Right ventricle myocardium inferior (tissue), 1 donor: ENCODE data around the gene SNAP47. TPM values are rescaled to one million over a fixed set of nuclear protein-coding genes. Genes with fewer than 3 reads are reported as not detected.

ENCODE experiments used
- ATAC-seq: fragments of 200-7000 bp; cut with Tn5 transposase; one replicate; pipeline ENCODE4 v1.9.1; 2020; ENCODE audit warnings: mild to moderate bottlenecking, moderate library complexity
- DNase-seq: peaks from one replicate; pipeline ENCODE4 v3.0.0; 2021; ENCODE audit errors: missing footprints
- intact Hi-C: fragments of 100-400 bp; cut with DNase I; formaldehyde crosslinking; loops from one replicate; pipeline ENCODE4 v1.11.0; 2022
- total RNA-seq: library from RNA; stranded (reverse); fragmentation: NEBNext Ultra II Directional; extraction: Animal tissue kit (Norgen Biotek cat#: 25700); gene quantifications from one replicate; pipeline ENCODE4 v1.2.1, GENCODE V29; 2021
- donor health status: DM: no; HTN: yes; CAD: no; lungs with severe emphysema.

SNAP47 gene
- total RNA-seq, 1 donor from 2014 or later, result 30.1 TPM

GRCh38 chr1:227762231-227762911 is 27.1 kb downstream of the SNAP47 start:
- DNase-seq (peak; percentile 92), ATAC-seq (peak; percentile 87)
- intact Hi-C loops, result loop anchor here (1.0 to 10.0 kb wide), 2 partner anchors 184 to 322 kb away; partner anchors contain the start of gene ARF1

GRCh38 chr1:227763246-227764018 is 28.2 kb downstream of the SNAP47 start:
- ATAC-seq (no peak), DNase-seq (no peak)
- intact Hi-C loops, result loop anchor here (10.0 kb wide), 1 partner anchor 321 kb away; the partner anchor contains the start of gene ARF1

- intact Hi-C loops, result loop anchor here (10.0 kb wide), 1 partner anchor 321 kb away; the partner anchor contains the start of gene ARF1
- DNase-seq (no peak), ATAC-seq (no peak)
These were observed 28.8 kb downstream of the SNAP47 start for GRCh38 chr1:227764019-227764391.

DNA sequence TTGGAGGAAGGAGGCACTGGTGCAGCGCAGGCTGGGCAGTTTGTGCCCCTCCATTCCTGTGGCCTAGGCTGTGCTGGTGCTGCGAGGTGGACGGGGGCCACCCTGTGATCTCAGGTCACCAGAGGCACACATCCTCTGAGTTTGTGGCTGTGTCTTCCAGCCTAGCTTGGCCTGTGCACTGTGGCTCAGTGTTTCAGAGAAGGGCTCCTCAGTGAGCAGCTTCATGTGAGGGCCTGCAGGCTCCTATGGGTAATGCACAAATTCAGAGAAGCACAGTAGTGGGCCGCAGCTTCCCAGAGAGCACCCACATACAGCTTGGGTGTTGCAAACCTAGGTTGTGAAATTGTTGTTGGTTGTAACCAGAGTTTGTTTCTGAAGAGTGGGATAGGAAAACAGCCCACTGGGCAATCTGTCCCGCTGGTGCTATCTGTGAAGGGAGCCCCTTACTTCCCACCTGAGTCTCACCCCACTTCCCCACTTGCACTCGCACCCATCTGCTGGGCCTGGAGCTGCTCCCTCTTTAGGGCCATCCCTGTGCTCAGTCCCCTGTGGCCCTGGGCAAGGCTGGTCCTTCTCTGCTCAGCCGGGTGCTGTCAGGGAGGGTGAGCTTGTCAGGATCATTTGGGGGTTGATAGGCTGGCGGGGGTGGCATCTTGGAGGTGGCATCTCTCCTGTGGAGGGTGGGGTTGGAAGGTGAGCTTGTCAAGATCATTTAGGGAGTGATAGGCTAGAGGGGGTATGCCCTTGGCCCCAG is 30.2 kb downstream of the SNAP47 start:
- no peak for ATAC-seq
- DNase-seq, result no peak
- intact Hi-C loops, result loop anchor here (10.0 kb wide), 1 partner anchor 319 kb away; the partner anchor contains the start of gene ARF1

GRCh38 chr1:227766015-227766634 is 30.9 kb downstream of the SNAP47 start:
- ATAC-seq, result no peak
- no peak for DNase-seq
- intact Hi-C loops, result loop anchor here (10.0 kb wide), 1 partner anchor 319 kb away; the partner anchor contains the start of gene ARF1

GRCh38 chr1:227766653-227767277 is 31.5 kb downstream of the SNAP47 start:
- no peak for ATAC-seq
- intact Hi-C loops, result loop anchor here (10.0 kb wide), 1 partner anchor 318 kb away; the partner anchor contains the start of gene ARF1
- no peak for DNase-seq

- intact Hi-C loops, result loop anchor here (10.0 kb wide), 1 partner anchor 317 kb away; the partner anchor contains the start of gene ARF1
- ATAC-seq (no peak), DNase-seq (no peak)
These were observed 32.3 kb downstream of the SNAP47 start for GRCh38 chr1:227767401-227768124.

GRCh38 chr1:227768125-227768439 is 32.8 kb downstream of the SNAP47 start:
- intact Hi-C loops, result loop anchor here (10.0 kb wide), 1 partner anchor 317 kb away; the partner anchor contains the start of gene ARF1
- DNase-seq (no peak), ATAC-seq (no peak)

DNA sequence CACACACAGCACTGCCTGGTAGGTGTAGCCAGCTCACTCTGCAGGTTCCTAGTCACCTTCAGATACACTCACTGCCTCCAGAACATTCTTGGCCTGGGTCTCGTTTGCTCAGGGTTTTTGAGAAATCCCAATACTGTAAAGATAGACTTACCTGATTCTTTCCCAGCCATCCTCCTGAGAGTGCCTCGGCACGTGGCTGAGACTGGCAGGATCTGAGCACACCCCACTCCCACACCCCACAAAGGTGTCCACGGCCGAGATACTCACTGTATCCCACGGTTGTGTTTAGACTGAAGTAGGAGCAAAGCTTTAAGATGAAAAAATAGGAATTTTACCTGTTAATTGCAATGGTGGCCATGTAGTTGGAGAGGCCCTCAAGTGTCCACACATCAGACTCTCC is 33.4 kb downstream of the SNAP47 start:
- DNase-seq (no peak), ATAC-seq (no peak)
- intact Hi-C loops, result loop anchor here (10.0 kb wide), 1 partner anchor 316 kb away; the partner anchor contains the start of gene ARF1

- no peak for ATAC-seq
- DNase-seq, result no peak
- intact Hi-C loops, result loop anchor here (10.0 kb wide), 1 partner anchor 316 kb away; the partner anchor contains the start of gene ARF1
These were observed 34.1 kb downstream of the SNAP47 start for GRCh38 chr1:227769047-227769935.

GRCh38 chr1:227769936-227770494 is 34.8 kb downstream of the SNAP47 start:
- ATAC-seq (no peak), DNase-seq (no peak)
- intact Hi-C loops, result loop anchor here (10.0 kb wide), 1 partner anchor 315 kb away; the partner anchor contains the start of gene ARF1

DNA sequence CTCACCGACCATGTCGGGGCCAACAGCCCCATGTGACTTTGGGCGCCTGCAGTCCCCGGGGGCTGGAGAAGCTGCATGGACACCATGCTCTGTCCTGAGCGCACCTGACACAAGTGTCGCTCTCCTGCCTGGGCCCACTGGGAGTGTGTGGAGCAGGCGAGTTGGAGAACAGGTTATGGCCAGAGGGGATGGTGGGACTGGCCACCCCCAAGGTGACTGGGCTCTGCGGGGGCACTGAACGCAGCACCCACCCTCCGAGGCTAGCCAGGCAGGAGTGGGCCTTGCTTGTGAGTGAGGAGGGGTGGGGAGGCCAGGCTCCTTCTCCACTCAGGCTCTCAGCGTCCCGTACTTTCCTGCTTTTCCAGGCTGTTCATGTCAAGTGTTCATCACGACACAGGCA is 35.6 kb downstream of the SNAP47 start:
- ATAC-seq (no peak), DNase-seq (no peak)
- intact Hi-C loops, result no loop called here

- DNase-seq (no peak), ATAC-seq (no peak)
- intact Hi-C loops, result no loop called here
These were observed 36.1 kb downstream of the SNAP47 start for GRCh38 chr1:227771326-227771725.

DNA sequence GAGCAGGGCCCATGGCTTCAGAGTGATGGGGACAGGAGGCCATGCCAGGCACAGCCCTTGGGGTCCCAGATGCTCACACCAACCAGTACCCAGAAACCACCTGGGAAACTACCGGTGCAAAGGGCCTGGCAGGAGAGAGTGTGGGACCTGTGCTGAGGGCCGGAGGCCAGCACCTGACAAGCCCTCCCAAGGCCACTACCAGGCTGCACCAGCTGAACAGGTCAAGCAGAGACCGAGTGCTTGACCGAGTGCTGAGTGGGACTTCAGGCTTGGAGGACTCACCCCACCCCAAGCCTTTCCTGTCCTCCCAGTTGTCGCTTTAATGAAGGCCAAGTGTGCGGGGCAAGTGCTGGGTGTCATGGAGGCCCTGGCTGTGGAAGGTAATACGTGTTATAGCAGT is 36.5 kb downstream of the SNAP47 start:
- intact Hi-C loops, result no loop called here
- DNase-seq (no peak), ATAC-seq (no peak)

- intact Hi-C loops, result no loop called here
- ATAC-seq (no peak), DNase-seq (no peak)
These were observed 38.3 kb downstream of the SNAP47 start for GRCh38 chr1:227773558-227773957.

- intact Hi-C loops, result no loop called here
- no peak for ATAC-seq
These were observed 39.0 kb downstream of the SNAP47 start for GRCh38 chr1:227774051-227774731.

More at GRCh38 chr1:227774051-227774731, 39.0 kb downstream of the SNAP47 start:
- DNase-seq, result no peak
